GM18520 (cell line): ENCODE measurements around the gene AUTS2.

Source experiments
- ATAC-seq: cut with Tn5 transposase; IDR thresholded peaks from one replicate; pipeline ENCODE4 v1.9.1; 2021; ENCODE audit not compliant: unreplicated experiment

AUTS2 gene

DNA sequence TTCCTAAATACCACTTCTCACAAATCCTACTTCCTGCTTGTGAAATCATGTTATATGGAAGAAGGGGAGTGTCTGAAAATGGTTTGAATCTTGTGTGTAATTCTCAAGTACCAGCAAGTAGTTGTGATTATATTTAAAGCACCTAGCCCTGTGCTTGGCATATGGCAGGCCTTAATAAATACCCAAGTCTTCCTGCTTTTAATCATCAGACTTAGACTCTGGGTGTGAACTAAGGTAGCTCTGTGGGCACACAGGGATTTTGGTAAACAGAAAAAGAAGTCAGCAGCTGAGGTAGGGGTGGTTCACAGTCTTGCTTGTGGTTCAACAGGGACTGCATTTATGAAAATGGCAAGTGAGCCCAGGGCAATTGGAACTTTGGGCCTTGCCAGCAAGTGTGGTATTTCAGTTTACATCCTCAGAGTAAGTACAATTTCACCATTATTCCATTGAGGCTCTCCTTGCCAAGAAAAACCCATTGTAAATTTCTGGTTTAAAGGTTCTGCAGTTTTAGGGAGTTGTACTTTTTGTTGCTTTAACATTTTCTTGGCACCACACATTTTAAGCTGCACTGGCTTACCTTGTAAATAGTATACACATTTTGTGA is 215.5 kb downstream of the AUTS2 start:
- peak; percentile 37 for ATAC-seq

DNA sequence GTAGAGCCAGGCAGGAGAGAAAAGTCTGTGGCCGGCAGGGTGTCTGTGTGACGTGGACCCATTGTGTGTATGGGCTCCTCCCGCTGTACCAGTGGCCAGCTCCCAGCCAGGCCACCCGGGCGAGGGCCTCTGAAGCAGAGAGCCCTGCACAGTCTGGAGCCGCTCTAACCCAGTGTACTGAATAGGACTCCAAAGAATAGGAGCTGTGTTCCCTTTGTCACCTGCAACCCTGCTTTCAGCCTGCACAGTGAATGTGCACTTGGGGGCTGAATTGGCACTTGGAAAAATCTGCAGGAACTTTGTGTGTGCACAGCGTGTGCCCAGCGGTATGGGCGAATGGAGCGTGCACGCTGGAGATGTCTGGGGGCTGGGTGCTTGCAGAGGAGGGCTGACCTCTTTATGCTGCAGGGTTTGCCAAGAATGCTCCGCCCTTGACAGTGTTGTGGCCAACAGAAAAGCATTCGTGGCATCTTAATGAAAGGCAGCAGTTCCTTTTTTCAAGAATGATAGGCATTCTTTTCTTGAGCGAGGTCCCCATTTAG is 216.2 kb downstream of the AUTS2 start:
- no peak for ATAC-seq

DNA sequence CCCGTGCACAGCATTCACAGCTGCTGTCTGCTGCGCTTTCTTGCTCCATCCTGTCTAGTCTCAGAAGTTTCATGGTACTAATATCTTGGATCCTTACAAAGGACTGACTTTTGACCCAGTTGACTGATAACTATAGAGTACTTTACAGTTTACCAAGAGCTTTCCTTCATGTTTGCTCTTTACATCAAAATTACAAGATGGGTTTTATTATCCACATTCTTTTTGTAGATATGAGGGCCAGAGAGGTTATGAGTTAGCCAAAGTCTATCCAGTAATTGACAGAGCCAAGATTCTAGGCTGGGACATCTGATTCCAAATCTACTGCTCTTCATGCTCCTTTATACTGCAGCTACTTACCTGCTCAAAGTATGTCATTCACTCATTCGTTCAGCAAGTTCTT is 218.2 kb downstream of the AUTS2 start:
- no peak for ATAC-seq

DNA sequence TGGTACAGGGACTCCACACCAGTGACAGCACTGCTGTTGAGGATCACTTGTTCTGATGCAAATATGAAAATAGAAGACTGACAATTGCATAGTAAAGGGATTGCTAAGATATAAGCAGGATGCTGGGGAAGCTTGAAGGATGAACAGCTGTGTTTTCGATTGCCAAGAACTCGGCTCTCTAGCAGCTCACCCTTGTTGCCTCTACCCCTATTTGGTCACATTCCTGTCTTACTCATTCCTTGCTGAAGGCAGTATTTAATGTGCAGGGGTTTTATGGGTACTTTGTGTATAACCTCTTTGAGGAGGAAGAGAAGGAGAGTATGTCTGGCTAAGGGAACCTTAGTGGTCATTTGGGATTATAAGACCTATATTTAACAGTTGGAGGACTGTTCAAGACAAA is 218.8 kb downstream of the AUTS2 start:
- ATAC-seq: no peak

DNA sequence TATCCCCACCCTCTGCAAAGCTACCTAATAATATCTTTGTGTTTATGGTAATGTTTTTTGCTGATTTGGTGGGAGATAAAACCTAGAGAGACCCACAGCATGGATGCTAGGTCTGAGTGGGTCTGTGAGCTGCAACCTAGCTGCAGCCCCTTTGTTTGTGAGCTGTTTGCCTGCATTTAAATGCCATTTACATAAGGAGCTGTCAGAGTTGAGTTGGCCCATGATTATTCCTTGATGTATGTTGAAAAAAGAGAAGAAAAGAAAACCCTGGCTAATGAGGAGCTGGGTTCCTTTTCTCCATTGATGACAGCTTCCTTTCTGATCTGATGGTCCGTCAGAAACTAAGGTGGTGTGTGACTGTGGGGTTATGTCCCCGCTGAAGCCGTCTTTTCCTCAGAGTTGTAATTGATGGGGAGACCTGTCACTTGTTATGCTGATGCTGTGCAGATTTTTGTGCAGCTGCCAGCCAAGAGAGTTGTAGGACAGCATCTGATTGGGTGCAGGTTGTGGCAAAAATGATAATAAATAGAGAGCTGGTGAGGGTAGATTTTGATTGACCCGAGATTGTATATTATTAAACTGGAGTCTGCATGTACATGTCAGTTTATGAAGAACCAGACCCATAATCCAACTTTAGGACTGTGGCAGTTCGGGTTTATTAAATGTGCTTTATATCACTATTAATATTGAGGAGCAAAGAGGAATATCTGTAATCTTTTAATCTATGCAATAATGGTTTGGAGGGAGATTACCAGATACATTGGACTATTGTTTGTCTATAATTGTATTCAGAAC is 219.8 kb downstream of the AUTS2 start:
- no peak for ATAC-seq

DNA sequence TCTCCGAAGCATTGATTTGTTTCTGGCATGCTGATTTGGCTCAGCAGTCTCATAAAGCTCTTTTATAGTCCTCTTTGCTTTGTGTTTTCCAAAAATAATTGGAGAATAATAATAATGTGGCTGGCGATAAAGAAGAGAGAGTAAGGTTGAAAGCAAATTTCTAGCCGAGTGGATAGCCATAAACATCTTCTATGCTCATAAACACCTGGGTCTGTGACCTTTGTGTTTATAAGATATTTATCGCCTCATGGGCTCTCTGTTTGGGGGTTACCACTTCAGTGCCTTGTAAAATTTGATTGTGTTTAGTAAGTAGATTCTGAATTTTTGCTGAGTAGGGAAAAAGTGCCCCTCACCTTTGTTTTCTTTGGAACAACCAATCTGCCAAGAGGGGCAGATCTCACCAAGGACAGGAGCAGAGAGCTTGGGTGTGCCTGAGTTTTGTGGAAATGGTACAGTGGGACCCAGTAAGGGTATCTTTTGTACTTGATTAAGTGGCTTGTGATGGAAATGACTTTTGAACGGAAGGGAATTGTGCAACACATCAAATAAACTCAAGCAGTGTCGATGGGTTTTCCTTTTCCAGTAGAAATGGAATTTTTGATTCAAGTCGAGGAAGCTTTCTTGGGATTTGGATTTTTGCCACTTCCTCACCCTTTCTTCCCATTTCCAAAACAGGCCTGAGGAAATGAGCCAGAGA is 220.5 kb downstream of the AUTS2 start:
- no peak for ATAC-seq

DNA sequence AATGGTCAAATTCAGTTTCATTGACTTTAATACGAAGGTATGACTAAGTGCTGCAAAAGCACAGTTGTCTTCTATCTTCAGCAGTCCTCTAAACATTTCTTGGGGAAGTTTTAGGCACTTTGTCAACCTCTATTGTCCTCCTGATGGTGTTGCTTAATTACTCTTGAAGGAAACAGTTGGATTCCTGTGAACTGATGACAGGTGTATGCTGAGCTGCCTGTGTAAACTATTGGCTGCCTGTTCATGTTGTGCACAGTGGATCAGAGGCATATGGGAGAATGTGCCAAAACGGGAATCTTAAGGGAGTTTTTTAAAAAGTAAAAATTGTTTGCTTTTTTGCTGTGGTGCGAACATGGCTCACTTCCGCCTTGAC is 221.0 kb downstream of the AUTS2 start:
- ATAC-seq: no peak

DNA sequence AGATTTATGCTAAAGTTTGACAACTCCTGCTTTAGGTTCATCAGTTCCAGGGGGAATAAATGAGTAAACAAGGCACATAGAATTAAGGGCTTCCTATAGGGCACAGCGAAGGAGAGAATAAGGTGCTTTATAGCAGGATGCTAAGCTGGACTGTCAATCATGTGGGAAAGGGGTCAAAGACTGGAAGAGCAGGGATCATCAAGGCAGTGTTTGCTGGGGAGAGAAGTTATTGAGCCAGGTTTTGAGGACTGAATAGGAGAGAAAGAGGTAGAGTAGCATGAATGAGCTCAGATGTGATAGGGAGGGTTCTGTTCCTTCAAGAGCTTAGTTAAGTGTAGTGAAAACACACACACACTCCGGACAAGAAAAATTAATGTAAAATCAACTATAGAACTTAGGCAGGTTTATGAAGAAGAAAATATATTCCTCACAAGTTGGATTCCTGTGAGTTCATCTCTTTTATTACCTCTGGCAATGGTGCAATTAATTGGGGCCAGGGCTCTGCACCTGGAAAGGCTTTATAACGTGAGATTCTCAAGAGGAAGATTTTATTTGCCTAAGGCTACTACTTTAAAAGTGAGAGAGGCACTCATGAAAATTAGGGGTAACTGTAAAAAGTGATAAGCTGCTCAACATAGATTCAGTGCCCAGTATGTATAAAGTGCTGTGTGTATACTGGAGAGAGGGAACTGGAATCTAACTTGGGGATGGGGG is 222.4 kb downstream of the AUTS2 start:
- no peak for ATAC-seq

DNA sequence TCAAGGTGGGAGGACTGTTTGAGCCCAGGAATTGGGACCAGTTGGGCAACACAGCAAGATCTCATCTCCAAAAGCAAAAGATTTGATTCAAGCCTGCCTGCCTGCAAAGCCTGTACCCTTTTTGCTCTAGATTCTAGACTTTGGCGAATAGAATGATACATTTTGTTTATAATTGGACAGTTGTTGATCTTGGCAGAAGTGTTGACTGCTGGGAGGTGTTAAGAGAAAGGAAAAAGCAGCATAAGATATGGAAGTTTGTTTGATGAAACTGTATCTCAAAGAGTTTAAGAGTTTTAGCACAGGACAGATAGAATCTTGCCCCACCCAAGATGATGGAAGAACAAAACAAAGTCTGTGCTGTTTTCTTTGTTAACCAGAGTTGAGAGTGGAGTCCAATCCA is 224.1 kb downstream of the AUTS2 start:
- ATAC-seq: no peak

DNA sequence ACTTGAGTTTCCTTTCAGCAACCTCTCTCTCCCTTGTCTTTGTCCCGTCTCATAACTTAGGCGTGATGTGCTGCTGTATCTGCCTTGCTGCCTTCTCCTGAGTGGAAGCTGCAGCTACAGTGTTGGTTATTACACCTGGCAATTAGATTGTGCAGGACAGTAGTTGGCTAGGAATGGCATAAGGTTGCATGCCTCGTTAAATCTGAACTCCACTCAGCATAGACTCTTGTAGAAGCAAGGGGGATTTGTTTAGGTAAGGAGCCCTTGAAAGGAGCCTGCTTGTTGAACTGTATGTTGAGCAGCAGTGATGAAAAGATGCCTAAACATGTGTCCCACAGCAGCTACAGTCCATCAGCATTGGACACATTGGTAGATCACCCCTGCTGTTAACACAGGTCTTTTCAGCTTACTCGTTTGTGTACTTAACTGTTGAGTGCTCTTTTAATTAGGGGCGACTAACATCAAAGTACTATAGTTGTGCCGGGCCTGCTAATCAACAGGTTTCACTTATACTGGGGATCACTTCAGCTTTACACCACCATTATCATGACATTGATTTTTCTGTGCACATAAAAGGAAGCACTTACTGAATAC is 225.0 kb downstream of the AUTS2 start:
- ATAC-seq: no peak

DNA sequence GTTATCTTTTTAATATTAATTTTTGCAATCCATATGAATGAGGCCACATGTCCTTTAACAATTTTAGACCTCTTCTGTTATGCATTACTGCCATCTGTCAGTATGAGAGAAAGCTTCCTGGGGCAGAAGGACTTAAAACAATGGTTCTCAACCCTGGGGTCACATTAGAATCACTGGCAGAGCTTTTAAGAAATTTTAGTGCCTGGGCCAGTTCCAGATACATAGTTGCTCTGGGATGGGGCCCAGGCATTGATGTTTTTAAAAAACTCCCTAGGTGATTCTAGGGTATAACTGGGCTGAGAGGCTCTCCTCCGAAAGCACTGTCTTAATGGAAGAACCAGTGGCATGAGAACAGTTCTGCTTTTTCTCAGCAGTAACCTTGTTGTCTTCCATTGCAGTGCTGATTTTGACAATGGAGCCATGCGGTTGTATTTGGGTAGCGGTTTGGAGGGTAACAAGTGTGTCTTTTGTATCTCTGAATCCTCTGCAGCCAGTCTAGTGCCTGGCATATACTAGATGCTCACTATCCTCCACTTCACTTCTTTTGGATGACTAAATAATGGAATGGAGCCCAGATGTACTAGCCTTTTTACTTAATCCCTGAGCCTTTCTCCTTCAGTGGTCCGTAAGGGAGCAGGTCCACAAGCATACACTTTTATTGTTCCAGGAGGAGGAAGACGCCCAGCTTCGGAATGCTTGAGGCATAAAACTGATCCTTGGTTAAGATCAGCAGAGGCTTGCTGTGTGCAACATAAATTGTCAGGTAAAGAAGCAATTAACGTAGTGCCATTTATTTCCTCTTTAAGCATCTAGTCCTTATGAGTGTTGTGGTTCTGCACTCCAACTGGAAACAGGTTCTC is 227.1 kb downstream of the AUTS2 start:
- ATAC-seq: no peak

DNA sequence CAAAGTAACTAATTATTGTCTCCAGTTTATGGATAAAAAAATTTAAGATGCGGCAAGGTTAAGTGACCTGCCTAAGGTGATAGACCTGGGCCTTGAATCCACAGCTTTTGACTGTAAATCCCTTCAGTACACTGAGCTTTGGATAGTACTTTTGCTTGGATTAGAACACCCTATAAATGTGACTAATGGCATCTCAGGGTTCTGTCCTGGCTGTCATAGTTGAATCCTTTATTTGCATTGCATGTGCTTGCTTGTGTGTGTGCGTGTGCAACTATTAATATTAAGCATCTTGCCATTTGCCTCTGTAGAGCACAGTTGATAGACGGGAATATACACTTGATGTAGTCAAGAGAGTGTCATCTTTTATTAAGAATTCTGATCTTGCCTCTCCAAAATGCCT is 228.0 kb downstream of the AUTS2 start:
- ATAC-seq: no peak

DNA sequence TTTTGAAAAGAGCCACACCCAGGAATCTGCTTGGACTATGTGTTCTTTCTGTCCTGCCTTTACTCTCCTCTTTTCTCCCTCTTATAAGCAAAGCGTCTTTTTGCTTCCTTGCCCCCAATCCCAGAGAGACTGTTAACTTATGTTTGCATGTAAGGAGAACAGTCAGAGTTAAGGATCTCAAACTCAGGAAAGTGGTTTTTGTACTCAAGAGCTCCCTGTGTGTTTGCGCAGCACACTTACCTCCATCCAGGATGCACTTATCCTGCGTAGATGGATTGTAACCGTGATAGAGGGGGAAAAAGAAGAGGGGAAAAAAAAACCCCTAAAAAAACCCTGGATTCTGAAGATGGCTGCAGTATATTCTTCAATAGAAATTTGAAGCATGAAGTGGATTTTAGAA is 228.9 kb downstream of the AUTS2 start:
- no peak for ATAC-seq

DNA sequence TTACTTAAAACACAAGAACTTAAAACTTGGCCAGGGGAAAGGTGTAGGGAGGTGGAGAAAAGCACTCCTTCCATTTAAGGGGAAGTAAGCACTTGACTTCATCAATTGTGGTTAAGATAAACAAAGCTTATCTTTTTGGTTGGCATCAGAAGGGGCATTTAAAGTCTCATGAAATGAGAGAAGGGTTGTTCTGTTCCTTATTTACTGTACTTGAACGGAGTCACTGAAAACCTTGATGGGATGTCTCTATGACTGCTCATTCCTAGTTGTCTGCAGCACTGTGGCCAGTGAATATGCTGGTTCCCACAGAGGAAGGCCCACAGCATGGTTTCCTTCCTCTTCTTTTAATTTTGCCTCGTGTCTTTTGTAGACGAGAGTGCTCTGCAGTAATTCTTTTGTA is 229.3 kb downstream of the AUTS2 start:
- no peak for ATAC-seq

DNA sequence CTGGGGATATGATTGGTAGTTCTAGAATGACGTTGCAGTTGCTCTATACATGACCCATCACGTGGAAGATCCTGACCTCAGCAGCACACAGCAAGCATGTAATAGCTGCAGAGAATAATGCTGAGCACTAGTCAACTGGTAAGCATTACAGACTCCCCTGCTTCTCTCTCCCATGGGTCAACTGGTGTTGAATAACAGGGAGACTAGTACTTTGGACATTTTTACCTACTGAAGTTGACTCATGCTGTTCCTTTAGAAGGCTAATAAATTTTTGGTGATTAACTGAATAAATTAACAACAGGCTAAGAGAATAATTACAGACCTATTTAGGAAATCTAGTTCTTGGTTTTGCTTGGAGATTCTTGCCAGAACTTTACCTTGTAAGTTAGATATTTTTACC is 234.1 kb downstream of the AUTS2 start:
- no peak for ATAC-seq

DNA sequence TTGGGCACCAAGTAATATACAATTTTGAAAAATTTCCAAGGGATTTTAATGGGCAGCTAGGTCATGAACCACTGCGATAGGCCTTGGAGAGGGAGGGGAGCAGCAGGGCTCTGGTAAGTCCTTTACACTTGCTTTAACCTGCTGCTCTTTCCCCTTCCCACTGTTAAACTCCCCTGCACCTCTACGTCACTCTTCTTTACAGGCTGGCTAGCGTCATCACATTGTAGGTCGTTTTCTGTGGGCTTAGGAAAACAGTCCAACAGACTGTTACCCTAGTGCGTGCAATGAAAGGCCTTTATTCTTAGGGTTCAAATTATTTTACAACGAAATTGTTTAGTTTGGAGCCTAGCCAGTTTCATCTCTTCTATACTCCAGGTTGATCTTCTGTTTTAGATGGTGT is 235.7 kb downstream of the AUTS2 start:
- ATAC-seq: no peak

DNA sequence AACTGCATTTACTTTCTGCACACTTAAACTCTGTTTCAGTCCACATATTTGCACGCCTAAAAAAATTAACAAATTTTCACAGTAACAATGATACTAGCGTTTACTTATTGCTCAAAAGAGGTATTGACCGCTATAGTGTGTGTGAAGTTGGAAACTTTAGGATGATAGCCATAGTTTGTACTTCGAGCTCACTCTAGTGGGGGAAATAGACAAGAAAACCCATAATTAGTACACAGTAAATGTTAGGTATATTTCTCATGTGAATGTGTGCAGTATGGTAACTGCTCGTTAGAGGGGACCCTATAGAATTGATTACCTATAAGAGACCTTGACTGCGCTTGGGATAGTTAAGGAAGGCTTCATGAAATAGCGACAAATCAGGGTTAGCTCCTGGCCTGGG is 238.4 kb downstream of the AUTS2 start:
- no peak for ATAC-seq

DNA sequence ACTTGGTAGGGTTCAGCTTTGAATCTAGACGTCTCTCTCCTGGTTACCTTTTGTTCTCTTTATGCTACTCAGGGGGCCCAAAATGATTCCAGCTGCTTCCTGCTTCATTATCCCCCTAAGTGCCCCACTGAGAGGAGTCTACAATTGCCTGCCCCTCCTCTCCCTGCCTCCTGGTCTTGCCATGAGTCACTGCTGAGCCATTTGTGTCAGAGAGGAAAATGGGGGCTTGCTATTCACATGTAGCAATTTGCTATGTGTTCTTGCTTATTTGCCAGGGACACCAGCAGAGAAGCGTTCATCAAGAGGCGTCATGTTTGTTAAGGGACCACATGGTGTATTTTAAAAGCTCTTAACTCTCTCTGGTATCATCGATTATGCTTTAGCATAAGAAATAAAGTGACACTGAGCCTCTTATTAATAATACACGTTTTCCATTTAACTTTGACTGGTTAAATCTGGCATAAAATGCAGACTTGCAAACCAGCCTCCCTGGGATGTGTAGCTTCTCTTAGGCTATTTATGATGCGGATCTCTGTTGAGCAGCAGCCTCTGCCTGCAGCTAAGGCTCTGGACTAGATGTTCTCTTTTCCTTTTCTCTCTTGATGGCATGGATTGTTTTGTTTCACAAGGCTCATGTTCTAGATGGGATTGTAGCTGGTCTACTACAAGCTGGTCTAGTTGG is 239.3 kb downstream of the AUTS2 start:
- ATAC-seq: no peak

DNA sequence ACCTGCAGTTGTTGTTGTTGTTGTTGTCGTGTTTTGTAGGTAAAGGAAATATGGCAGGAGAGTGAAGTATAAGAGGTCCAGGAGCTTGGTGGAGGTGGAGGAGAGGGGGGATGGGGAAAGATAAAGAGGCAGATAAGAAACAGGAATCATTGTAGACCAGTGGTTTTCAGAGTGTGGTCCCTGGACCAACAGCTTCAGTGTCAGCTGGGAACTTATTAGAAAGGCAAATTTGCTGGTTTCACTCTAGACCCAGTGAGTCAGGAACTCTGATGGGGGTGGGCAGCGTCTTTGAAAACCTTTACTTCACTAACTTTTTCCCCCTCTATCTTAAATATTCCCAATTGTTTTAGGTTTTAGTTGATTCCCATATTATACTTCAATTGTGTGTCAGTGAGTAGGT is 241.5 kb downstream of the AUTS2 start:
- no peak for ATAC-seq

DNA sequence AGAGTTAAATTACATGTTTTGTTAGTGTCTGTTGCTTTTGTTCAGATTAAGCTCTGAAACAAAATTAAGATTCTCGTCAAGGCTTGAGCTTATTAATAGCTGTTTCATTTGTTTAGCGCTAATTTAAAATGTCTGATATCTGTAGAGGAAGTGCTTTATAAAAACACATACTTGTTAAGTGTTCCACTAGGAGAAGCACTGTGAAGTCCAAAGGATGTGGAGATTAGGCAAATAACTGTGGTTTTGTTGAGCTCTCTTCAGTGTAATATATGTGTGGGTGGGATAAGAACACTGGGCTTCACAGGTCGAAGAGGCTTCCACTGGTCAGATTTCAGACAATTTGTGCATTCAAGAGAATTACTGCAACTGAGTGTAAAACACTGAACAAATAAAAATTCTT is 242.0 kb downstream of the AUTS2 start:
- ATAC-seq: no peak
